ENCODE measurements around the gene CDK5RAP1.
"Not testable (repeated sequence)": the region's sequence is repeated elsewhere in the genome, so short reads cannot be mapped to it uniquely, and the experiment has no call there.

CDK5RAP1 gene

GRCh38 chr20:33434434-33434833 lies 33.1 kb upstream of the CDK5RAP1 start:
- Mint-ChIP-seq H3K9me3 (no peaks in the 10 kb centered on the region), H3K4me3 (no peak overlapping the region), H3K27ac (no peak overlapping the region), H3K4me1 (ENCODE audit: low read depth) (no peaks in the 10 kb centered on the region), H3K36me3 (ENCODE audit: low read depth) (no peaks in the 10 kb centered on the region), H3K27me3 (ENCODE audit: low read depth) (no peaks in the 10 kb centered on the region)

GRCh38 chr20:33433465-33434234 lies 32.3 kb upstream of the CDK5RAP1 start:
- Mint-ChIP-seq H3K27me3 (ENCODE audit: low read depth) (no peaks in the 10 kb centered on the region), H3K4me1 (ENCODE audit: low read depth) (no peaks in the 10 kb centered on the region), H3K4me3 (no peak overlapping the region), H3K9me3 (no peaks in the 10 kb centered on the region), H3K36me3 (ENCODE audit: low read depth) (no peaks in the 10 kb centered on the region), H3K27ac (no peak overlapping the region)

GRCh38 chr20:33431797-33432381 lies 30.6 kb upstream of the CDK5RAP1 start:
- no peaks in the 10 kb centered on the region for H3K9me3 Mint-ChIP-seq
- no peaks in the 10 kb centered on the region for H3K36me3 Mint-ChIP-seq (ENCODE audit: low read depth)
- H3K4me1 Mint-ChIP-seq (ENCODE audit: low read depth): no peaks in the 10 kb centered on the region
- no peak overlapping the region for H3K27ac Mint-ChIP-seq
- H3K27me3 Mint-ChIP-seq (ENCODE audit: low read depth): no peaks in the 10 kb centered on the region
- no peak overlapping the region for H3K4me3 Mint-ChIP-seq

- not testable (repeated sequence) for H3K27me3 Mint-ChIP-seq (ENCODE audit: low read depth); H3K4me3 Mint-ChIP-seq; H3K4me1 Mint-ChIP-seq (ENCODE audit: low read depth); H3K27ac Mint-ChIP-seq; H3K9me3 Mint-ChIP-seq; H3K36me3 Mint-ChIP-seq (ENCODE audit: low read depth)
Measured at GRCh38 chr20:33423875-33424274, 22.6 kb upstream of the CDK5RAP1 start.

- Mint-ChIP-seq H3K27me3 (ENCODE audit: low read depth) (no peaks in the 10 kb centered on the region), H3K4me3 (no peak overlapping the region), H3K36me3 (ENCODE audit: low read depth) (no peaks in the 10 kb centered on the region), H3K9me3 (no peaks in the 10 kb centered on the region), H3K27ac (no peak overlapping the region), H3K4me1 (ENCODE audit: low read depth) (no peaks in the 10 kb centered on the region)
Measured at GRCh38 chr20:33423141-33423834, 22.0 kb upstream of the CDK5RAP1 start.

GRCh38 chr20:33419140-33419974 lies 18.0 kb upstream of the CDK5RAP1 start:
- Mint-ChIP-seq H3K4me1 (ENCODE audit: low read depth) (no peaks in the 10 kb centered on the region), H3K36me3 (ENCODE audit: low read depth) (no peaks in the 10 kb centered on the region), H3K27ac (no peak overlapping the region), H3K4me3 (no peak overlapping the region), H3K9me3 (no peaks in the 10 kb centered on the region), H3K27me3 (ENCODE audit: low read depth) (no peaks in the 10 kb centered on the region)

- Mint-ChIP-seq H3K4me3 (no peak overlapping the region), H3K27ac (no peak overlapping the region), H3K27me3 (ENCODE audit: low read depth) (no peaks in the 10 kb centered on the region), H3K4me1 (ENCODE audit: low read depth) (no peaks in the 10 kb centered on the region), H3K9me3 (no peaks in the 10 kb centered on the region), H3K36me3 (ENCODE audit: low read depth) (no peaks in the 10 kb centered on the region)
Measured at GRCh38 chr20:33418033-33418432, 16.7 kb upstream of the CDK5RAP1 start.

GRCh38 chr20:33415948-33416347 lies 14.6 kb upstream of the CDK5RAP1 start:
- no peak overlapping the region for H3K4me3 Mint-ChIP-seq
- H3K27me3 Mint-ChIP-seq (ENCODE audit: low read depth): no peaks in the 10 kb centered on the region
- H3K9me3 Mint-ChIP-seq: no peaks in the 10 kb centered on the region
- H3K4me1 Mint-ChIP-seq (ENCODE audit: low read depth): no peaks in the 10 kb centered on the region
- H3K27ac Mint-ChIP-seq: no peak overlapping the region
- peaks cover 4% of the 10 kb centered on the region for H3K36me3 Mint-ChIP-seq (ENCODE audit: low read depth)

GRCh38 chr20:33412484-33412838 lies 11.1 kb upstream of the CDK5RAP1 start:
- Mint-ChIP-seq H3K4me1 (ENCODE audit: low read depth) (no peaks in the 10 kb centered on the region), H3K9me3 (no peaks in the 10 kb centered on the region), H3K27ac (no peak overlapping the region), H3K27me3 (ENCODE audit: low read depth) (no peaks in the 10 kb centered on the region), H3K36me3 (ENCODE audit: low read depth) (peaks cover 4% of the 10 kb centered on the region), H3K4me3 (no peak overlapping the region)

- no peaks in the 10 kb centered on the region for H3K27me3 Mint-ChIP-seq (ENCODE audit: low read depth)
- no peak overlapping the region for H3K4me3 Mint-ChIP-seq
- H3K27ac Mint-ChIP-seq: no peak overlapping the region
Measured at GRCh38 chr20:33411711-33412483, 10.6 kb upstream of the CDK5RAP1 start.

GRCh38 chr20:33411242-33411641 lies 9.9 kb upstream of the CDK5RAP1 start:
- no peak overlapping the region for H3K4me3 Mint-ChIP-seq
- no peaks in the 10 kb centered on the region for H3K4me1 Mint-ChIP-seq (ENCODE audit: low read depth)
- no peaks in the 10 kb centered on the region for H3K9me3 Mint-ChIP-seq
- H3K36me3 Mint-ChIP-seq (ENCODE audit: low read depth): peaks cover 7% of the 10 kb centered on the region
- no peak overlapping the region for H3K27ac Mint-ChIP-seq
- no peaks in the 10 kb centered on the region for H3K27me3 Mint-ChIP-seq (ENCODE audit: low read depth)

More at GRCh38 chr20:33411711-33412483, 10.6 kb upstream of the CDK5RAP1 start:
- Mint-ChIP-seq H3K36me3 (ENCODE audit: low read depth) (peaks cover 7% of the 10 kb centered on the region), H3K4me1 (ENCODE audit: low read depth) (no peaks in the 10 kb centered on the region), H3K9me3 (no peaks in the 10 kb centered on the region)

- H3K27ac Mint-ChIP-seq: no peak overlapping the region
- no peaks in the 10 kb centered on the region for H3K27me3 Mint-ChIP-seq (ENCODE audit: low read depth)
- no peaks in the 10 kb centered on the region for H3K4me1 Mint-ChIP-seq (ENCODE audit: low read depth)
- peaks cover 7% of the 10 kb centered on the region for H3K36me3 Mint-ChIP-seq (ENCODE audit: low read depth)
- no peak overlapping the region for H3K4me3 Mint-ChIP-seq
- no peaks in the 10 kb centered on the region for H3K9me3 Mint-ChIP-seq
Measured at GRCh38 chr20:33410081-33410742, 8.9 kb upstream of the CDK5RAP1 start.

- no peak overlapping the region for H3K27ac Mint-ChIP-seq
- H3K27me3 Mint-ChIP-seq (ENCODE audit: low read depth): no peaks in the 10 kb centered on the region
- H3K4me1 Mint-ChIP-seq (ENCODE audit: low read depth): no peaks in the 10 kb centered on the region
- H3K36me3 Mint-ChIP-seq (ENCODE audit: low read depth): peaks cover 7% of the 10 kb centered on the region
- H3K9me3 Mint-ChIP-seq: no peaks in the 10 kb centered on the region
- H3K4me3 Mint-ChIP-seq: no peak overlapping the region
Measured at GRCh38 chr20:33408716-33409654, 7.7 kb upstream of the CDK5RAP1 start.

All from T-helper 1 cell treated with Interleukin-12 subunit alpha and Interleukin-12 subunit beta and Interleukin-4 antibody, amounts not matched to agents 30 μg/mL and 1 μg/mL, for 36 hours (primary cell).